ENCODE results near the gene CCT2. TPM values are rescaled to one million over a fixed set of nuclear protein-coding genes. Genes with fewer than 3 reads are reported as not detected.

Gene CCT2
- total and polyA plus RNA-seq, 2 of the 13 experiments (the other 11 are each of a cell fraction or from before 2014, with no cell fraction given), result 209 to 388 TPM

GRCh38 chr12:69585189-69586062 lies at the start of gene CCT2 (continued):
- TF ChIP-seq, protein P1, sequence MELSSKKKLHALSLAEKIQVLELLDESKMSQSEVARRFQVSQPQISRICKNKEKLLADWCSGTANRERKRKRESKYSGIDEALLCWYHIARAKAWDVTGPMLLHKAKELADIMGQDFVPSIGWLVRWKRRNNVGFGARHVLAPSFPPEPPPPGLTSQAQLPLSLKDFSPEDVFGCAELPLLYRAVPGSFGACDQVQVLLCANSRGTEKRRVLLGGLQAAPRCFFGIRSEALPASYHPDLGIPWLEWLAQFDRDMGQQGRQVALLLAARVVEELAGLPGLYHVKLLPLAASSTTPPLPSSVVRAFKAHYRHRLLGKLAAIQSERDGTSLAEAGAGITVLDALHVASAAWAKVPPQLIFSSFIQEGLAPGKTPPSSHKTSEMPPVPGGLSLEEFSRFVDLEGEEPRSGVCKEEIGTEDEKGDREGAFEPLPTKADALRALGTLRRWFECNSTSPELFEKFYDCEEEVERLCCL (CRISPR knock-in tag; IDR thresholded peaks at IDR 0.05; ENCODE audit: borderline replicate concordance), result 0 out of 2 replicates have a peak, but pooled peaks have one; percentile 69
- TF ChIP-seq HNF4A (CRISPR knock-in tag; IDR thresholded peaks at IDR 0.05) (0 out of 2 replicates have a peak, but pooled peaks have one; percentile 12), SRSF1 (optimal IDR thresholded peaks at IDR 0.05; ENCODE audit: low read depth, low read length) (peak; percentile 71), HNRNPH1 (optimal IDR thresholded peaks at IDR 0.05; ENCODE audit: low read depth, low read length) (no peak), ATF2 (CRISPR knock-in tag; IDR thresholded peaks at IDR 0.05) (peak; percentile 82), KDM1A (CRISPR knock-in tag; IDR thresholded peaks at IDR 0.05) (0 out of 2 replicates have a peak, but pooled peaks have one; percentile 10), ZNF350 (CRISPR knock-in tag; IDR thresholded peaks at IDR 0.05; ENCODE audit: borderline replicate concordance, low read depth) (peak; percentile 96), ZBTB4 (CRISPR knock-in tag; IDR thresholded peaks at IDR 0.05; ENCODE audit: borderline replicate concordance) (no peak; the same call in 1 of the 2 replicates), ZNF557 (CRISPR knock-in tag; IDR thresholded peaks at IDR 0.05) (peak; percentile 90; the same call in 1 of the 2 replicates), GZF1 (CRISPR knock-in tag; IDR thresholded peaks at IDR 0.05) (peak; percentile 56; the same call in 1 of the 2 replicates), HDAC6 (IDR thresholded peaks at IDR 0.05; ENCODE audit: low read depth, low read length) (no peak), KDM3A (CRISPR knock-in tag; IDR thresholded peaks at IDR 0.05; ENCODE audit: low read depth) (peak; percentile 92; the same call in 1 of the 2 replicates)
- TF ChIP-seq, protein P2, sequence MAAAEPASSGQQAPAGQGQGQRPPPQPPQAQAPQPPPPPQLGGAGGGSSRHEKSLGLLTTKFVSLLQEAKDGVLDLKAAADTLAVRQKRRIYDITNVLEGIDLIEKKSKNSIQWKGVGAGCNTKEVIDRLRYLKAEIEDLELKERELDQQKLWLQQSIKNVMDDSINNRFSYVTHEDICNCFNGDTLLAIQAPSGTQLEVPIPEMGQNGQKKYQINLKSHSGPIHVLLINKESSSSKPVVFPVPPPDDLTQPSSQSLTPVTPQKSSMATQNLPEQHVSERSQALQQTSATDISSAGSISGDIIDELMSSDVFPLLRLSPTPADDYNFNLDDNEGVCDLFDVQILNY (CRISPR knock-in tag; conservative IDR thresholded peaks at IDR 0.05), result 0 out of 2 replicates have a peak, but pooled peaks have one; percentile 50
- TF ChIP-seq, protein P3, sequence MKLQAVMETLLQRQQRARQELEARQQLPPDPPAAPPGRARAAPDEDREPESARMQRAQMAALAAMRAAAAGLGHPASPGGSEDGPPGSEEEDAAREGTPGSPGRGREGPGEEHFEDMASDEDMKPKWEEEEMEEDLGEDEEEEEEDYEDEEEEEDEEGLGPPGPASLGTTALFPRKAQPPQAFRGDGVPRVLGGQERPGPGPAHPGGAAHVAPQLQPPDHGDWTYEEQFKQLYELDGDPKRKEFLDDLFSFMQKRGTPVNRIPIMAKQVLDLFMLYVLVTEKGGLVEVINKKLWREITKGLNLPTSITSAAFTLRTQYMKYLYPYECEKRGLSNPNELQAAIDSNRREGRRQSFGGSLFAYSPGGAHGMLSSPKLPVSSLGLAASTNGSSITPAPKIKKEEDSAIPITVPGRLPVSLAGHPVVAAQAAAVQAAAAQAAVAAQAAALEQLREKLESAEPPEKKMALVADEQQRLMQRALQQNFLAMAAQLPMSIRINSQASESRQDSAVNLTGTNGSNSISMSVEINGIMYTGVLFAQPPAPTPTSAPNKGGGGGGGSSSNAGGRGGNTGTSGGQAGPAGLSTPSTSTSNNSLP (IDR thresholded peaks at IDR 0.05; ENCODE audit: low read depth, low read length), result no peak
- TF ChIP-seq, protein P4, sequence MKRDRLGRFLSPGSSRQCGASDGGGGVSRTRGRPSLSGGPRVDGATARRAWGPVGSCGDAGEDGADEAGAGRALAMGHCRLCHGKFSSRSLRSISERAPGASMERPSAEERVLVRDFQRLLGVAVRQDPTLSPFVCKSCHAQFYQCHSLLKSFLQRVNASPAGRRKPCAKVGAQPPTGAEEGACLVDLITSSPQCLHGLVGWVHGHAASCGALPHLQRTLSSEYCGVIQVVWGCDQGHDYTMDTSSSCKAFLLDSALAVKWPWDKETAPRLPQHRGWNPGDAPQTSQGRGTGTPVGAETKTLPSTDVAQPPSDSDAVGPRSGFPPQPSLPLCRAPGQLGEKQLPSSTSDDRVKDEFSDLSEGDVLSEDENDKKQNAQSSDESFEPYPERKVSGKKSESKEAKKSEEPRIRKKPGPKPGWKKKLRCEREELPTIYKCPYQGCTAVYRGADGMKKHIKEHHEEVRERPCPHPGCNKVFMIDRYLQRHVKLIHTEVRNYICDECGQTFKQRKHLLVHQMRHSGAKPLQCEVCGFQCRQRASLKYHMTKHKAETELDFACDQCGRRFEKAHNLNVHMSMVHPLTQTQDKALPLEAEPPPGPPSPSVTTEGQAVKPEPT (CRISPR knock-in tag; IDR thresholded peaks at IDR 0.05; ENCODE audit: low read depth), result 0 out of 2 replicates have a peak, but pooled peaks have one; percentile 67
